Measurements from ENCODE around the gene ITGA5. TPM values are rescaled to one million over a fixed set of nuclear protein-coding genes. Genes with fewer than 3 reads are reported as not detected.
A peak's percentile ranks its signal among the peaks of the same experiment; 100 is the strongest.

Gene ITGA5
- total and polyA plus RNA-seq, 12 donors = 31.9 to 154 (median 48.8) TPM

- Histone ChIP-seq H3K27me3 (no peaks in the 10 kb centered on the region), H3K4me1 (peaks cover 13 to 78% (median 59%) of the 10 kb centered on the region in 9 donors), H3K27ac (peak overlapping the region; percentile 39 to 98 (median 96)), H3K9me3 (no peaks in the 10 kb centered on the region), H3K4me3 (peak overlapping the region in 2 of 10 donors; percentile 0 to 89), H3K36me3 (no peaks in the 10 kb centered on the region)
- intact Hi-C loops (cut with DNase I) = no loop called here
- TF ChIP-seq, protein P1, sequence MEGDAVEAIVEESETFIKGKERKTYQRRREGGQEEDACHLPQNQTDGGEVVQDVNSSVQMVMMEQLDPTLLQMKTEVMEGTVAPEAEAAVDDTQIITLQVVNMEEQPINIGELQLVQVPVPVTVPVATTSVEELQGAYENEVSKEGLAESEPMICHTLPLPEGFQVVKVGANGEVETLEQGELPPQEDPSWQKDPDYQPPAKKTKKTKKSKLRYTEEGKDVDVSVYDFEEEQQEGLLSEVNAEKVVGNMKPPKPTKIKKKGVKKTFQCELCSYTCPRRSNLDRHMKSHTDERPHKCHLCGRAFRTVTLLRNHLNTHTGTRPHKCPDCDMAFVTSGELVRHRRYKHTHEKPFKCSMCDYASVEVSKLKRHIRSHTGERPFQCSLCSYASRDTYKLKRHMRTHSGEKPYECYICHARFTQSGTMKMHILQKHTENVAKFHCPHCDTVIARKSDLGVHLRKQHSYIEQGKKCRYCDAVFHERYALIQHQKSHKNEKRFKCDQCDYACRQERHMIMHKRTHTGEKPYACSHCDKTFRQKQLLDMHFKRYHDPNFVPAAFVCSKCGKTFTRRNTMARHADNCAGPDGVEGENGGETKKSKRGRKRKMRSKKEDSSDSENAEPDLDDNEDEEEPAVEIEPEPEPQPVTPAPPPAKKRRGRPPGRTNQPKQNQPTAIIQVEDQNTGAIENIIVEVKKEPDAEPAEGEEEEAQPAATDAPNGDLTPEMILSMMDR (IDR thresholded peaks at IDR 0.05) = no peak
- 42 to 56% methylated on average over 2 of the region's 2 CpGs for WGBS, 2 donors
- no peak for DNase-seq
- peak in 2 of 8 donors; percentile 5 to 6 for ATAC-seq
Observed at GRCh38 chr12:54420766-54421144, 1.7 kb upstream of the ITGA5 start.

GRCh38 chr12:54418441-54419087 lies 502 bp downstream of the ITGA5 start:
- ATAC-seq = peak; percentile 0 to 18 (median 14)
- 1% methylated on average over 34 to 35 of the region's 35 CpGs for WGBS, 2 donors
- Histone ChIP-seq H3K27me3 (no peaks in the 10 kb centered on the region), H3K36me3 (peaks cover 0 to 12% (median 0%) of the 10 kb centered on the region in 9 donors), H3K4me3 (peak overlapping the region; percentile 44 to 97 (median 94)), H3K9me3 (no peaks in the 10 kb centered on the region), H3K4me1 (peaks cover 23 to 83% (median 66%) of the 10 kb centered on the region in 9 donors), H3K27ac (peak overlapping the region; percentile 77 to 98 (median 96))
- TF ChIP-seq, protein P1 (IDR thresholded peaks at IDR 0.05) = no peak
- no peak for DNase-seq
- intact Hi-C loops (cut with DNase I) = loop anchor here in 2 of 10 donors (2.0 kb wide), 1 partner anchor 14 kb away; no protein-coding TSS in a partner anchor

GRCh38 chr12:54417712-54418440 lies 1.2 kb downstream of the ITGA5 start:
- Histone ChIP-seq H3K27me3 (no peaks in the 10 kb centered on the region), H3K9me3 (no peaks in the 10 kb centered on the region), H3K27ac (peak overlapping the region; percentile 77 to 98 (median 96)), H3K4me3 (peak overlapping the region; percentile 44 to 97 (median 94)), H3K4me1 (peaks cover 28 to 83% (median 73%) of the 10 kb centered on the region in 9 donors), H3K36me3 (peaks cover 0 to 13% (median 0%) of the 10 kb centered on the region in 9 donors)
- whole genome bisulfite sequencing, 2 donors = 8 to 10% methylated on average over 19 to 25 of the region's 25 CpGs
- ATAC-seq (peak in 6 of 8 donors; percentile 17 to 62 (median 48)), DNase-seq (peak; percentile 40 to 72)
- intact Hi-C loops (cut with DNase I) = loop anchor here in 2 of 10 donors (2.0 kb wide), 1 partner anchor 15 kb away; no protein-coding TSS in a partner anchor
- TF ChIP-seq, protein P1 (IDR thresholded peaks at IDR 0.05) = no peak

Measured in heart right ventricle (tissue), 16 donors.